Measurements from ENCODE around the gene RPS19.

GRCh38 chr19:41905273-41906002 lies 45.4 kb downstream of the RPS19 start:
- no peak for TF ChIP-seq POLR2AphosphoS5 (IDR thresholded peaks at IDR 0.05)
- TF ChIP-seq CTCF (IDR thresholded peaks at IDR 0.05) = no peak
- no peak for TF ChIP-seq EP300 (IDR thresholded peaks at IDR 0.05)
